Measurements from ENCODE around the gene SLC9A8.
A peak's percentile ranks its signal among the peaks of the same experiment; 100 is the strongest.

SLC9A8 gene

DNA sequence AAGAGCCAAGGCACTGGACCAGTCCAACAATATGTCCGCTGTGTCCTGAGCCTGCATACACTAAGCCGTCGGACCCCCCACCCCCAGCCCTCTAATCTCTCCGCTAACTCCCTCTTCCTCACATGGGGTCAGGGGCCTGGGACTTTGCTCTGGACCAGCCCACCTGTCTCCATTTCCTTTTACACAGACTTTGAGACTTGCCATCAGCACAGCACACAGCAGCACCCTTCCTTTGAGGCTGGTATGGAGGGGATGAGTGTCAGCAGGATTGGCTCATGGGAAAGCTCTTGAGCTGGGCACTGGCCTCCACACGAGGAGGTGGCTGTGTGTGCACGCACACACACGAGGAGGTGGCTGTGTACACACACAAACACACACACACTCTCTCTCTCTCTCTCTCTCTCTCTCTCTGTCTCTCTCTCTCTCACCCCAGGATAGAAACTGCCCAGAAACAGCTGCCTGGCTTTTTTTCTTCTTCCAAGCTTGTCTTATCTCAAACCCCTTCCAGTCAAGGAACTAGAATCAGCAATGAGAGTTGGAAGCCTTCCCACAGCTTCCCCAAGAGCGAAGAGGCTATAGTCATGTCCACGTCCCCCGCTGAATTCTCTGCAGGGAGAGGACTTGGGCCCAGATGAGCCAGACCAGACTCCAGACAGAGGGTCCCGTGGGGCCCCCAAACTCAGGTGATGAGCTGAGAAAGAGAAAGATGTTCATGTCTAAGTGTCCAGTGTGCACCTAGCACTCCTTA lies 18.6 kb downstream of the SLC9A8 start:
- TF ChIP-seq JUND (IDR thresholded peaks at IDR 0.05; ENCODE audit: low read depth): no peak
- in situ Hi-C loops (cut with HindIII; ENCODE audit: low pct_unique_long_range_greater_than_20kb, low sequenced_read_pairs): no loop called here
- no peak for DNase-seq (ENCODE audit: low read depth in 1 of 2, low spot score in 1 of 2)

DNA sequence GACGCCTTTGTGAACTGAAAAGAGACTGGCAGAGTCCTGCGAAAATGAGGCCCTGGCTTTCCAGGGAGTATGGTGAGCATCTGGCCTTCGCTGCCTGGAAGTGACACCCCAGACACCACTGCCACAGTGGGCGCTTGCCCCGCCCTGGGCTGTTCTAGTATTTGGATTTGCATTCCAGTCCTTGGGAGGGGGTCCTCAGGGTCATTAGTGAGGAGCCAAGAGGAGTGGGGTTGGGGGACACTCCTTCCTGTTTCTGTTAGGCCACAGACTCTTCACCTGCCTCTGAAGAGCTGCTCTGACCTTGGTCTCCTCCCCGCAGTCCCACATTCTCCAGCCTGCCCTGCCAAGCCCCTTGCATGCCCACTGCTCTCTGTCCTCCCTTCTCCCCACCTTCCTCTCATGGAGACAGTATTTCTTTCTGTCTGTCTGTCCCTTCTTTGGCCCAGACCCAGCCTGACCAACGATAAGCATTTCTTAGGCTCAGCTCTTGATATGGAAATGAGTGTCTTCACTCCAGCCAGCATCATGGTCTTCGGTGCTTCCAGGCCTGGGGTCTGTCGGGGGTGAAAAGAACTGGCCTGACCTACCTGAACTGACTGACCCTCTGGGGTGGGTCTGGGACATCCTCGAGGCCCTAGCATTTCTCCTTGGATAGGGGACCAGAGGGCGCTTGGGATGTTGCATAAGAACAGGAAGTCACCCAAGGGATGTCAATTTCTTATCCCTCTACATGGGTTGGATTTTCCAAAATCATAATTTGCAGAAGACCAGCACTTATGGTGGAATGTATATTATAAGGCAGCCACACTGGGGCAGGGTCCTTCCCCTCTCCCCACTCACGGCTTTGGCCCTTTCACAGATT lies 19.4 kb downstream of the SLC9A8 start:
- in situ Hi-C loops (cut with HindIII; ENCODE audit: low pct_unique_long_range_greater_than_20kb, low sequenced_read_pairs): no loop called here
- TF ChIP-seq JUND (IDR thresholded peaks at IDR 0.05; ENCODE audit: low read depth): no peak

GRCh38 chr20:49832632-49833327 lies 20.2 kb downstream of the SLC9A8 start:
- no peak for TF ChIP-seq JUND (IDR thresholded peaks at IDR 0.05; ENCODE audit: low read depth)
- peak; percentile 29 to 81 for DNase-seq (ENCODE audit: low read depth in 1 of 2, low spot score in 1 of 2)
- in situ Hi-C loops (cut with HindIII; ENCODE audit: low pct_unique_long_range_greater_than_20kb, low sequenced_read_pairs): no loop called here

More for the DNA sequence above, 19.4 kb downstream of the SLC9A8 start:
- DNase-seq (ENCODE audit: low read depth in 1 of 2, low spot score in 1 of 2): no peak

DNA sequence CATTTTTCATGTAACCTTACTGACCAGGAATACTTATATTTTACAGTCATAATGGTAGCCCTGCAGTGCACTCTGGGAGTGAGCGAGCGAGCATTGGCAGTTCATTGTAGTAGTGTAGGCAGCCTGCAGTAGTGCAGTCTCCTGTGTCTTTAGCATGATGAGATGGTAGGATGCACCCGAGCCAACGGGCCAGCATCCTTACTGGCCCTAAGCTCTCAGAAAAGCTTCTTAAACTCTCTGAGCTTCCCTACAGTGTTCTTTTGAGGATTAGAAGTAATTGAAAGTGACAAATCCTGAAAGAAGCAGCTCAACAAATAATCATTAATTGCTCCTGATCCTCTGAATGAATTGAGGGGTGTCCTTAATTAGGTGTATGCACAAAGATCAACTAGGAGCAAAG lies 20.9 kb downstream of the SLC9A8 start:
- no peak for TF ChIP-seq JUND (IDR thresholded peaks at IDR 0.05; ENCODE audit: low read depth)
- no peak for DNase-seq (ENCODE audit: low read depth in 1 of 2, low spot score in 1 of 2)
- in situ Hi-C loops (cut with HindIII; ENCODE audit: low pct_unique_long_range_greater_than_20kb, low sequenced_read_pairs): no loop called here

- no peak for TF ChIP-seq JUND (IDR thresholded peaks at IDR 0.05; ENCODE audit: low read depth)
- in situ Hi-C loops (cut with HindIII; ENCODE audit: low pct_unique_long_range_greater_than_20kb, low sequenced_read_pairs): no loop called here
- DNase-seq (ENCODE audit: low read depth in 1 of 2, low spot score in 1 of 2): no peak
Measured at GRCh38 chr20:49835031-49835430, 22.4 kb downstream of the SLC9A8 start.

DNA sequence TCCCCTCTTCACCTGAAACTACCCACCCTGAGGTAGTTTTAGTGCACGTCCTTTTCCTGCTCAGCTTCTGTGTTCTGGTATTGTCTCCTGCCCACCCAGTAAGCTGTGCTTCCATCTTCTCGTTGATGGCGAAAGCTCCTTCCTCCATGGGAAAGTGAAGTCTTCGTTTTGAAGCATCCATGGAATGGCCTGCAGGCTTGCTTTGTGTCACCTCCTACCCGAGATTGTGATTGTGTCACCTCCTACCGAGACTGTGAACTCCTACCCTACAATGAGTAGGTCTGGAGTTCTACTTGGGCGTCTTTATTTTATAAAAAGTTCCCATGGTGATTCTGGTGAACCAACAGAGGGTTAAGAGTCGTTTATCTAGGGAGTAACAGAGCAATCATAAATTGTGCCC lies 25.9 kb downstream of the SLC9A8 start:
- in situ Hi-C loops (cut with HindIII; ENCODE audit: low pct_unique_long_range_greater_than_20kb, low sequenced_read_pairs): no loop called here
- no peak for TF ChIP-seq JUND (IDR thresholded peaks at IDR 0.05; ENCODE audit: low read depth)
- no peak for DNase-seq (ENCODE audit: low read depth in 1 of 2, low spot score in 1 of 2)

DNA sequence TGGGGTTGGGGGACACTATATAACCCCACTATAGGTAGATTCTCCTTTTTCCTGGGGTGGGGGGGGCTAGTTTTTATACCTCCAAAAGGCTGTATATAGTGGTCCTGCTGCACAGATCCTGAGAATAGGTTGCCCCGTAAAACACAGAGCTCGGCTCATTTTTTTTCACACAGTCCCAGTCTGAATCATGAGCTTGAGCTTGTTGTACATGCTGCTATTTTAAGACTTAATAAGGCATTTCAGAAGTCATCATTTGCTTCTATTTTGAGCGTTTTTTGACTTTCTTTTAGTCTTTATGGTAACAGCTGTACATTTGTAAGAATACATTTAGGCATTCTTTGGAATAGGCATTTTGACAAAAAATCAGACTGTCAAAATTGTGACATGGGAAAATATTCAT lies 30.5 kb downstream of the SLC9A8 start:
- in situ Hi-C loops (cut with HindIII; ENCODE audit: low pct_unique_long_range_greater_than_20kb, low sequenced_read_pairs): no loop called here
- no peak for TF ChIP-seq JUND (IDR thresholded peaks at IDR 0.05; ENCODE audit: low read depth)
- DNase-seq (ENCODE audit: low read depth in 1 of 2, low spot score in 1 of 2): no peak

DNA sequence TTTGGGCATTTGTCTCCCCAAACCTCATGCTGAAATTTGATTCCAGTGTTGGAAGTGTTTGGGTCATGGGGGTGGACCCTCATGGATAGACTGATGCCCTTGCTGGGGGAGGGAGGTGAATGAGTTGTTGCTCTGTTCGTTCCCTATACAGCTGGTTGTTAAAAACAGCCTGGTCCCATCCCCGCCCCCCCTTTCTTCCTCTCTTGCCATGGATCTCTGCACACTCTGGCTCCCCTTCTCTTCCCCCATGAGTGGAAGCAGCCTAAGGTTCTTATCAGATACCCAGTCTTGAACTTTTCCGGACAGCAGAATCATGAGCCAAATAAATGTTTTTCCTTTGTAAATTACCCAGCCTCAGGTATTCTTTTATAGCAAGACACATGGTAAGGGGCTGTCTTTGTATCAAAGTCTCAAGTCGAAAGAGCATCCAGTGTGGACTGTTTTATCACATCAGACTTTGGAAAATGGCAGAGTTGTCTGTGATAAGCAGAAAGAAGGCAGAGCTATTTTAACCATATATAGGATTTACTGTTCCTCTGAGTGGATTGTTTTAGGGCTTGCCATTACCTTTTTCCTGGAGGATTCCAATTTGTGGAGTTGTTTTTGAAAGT lies 31.2 kb downstream of the SLC9A8 start:
- DNase-seq (ENCODE audit: low read depth in 1 of 2, low spot score in 1 of 2): no peak
- in situ Hi-C loops (cut with HindIII; ENCODE audit: low pct_unique_long_range_greater_than_20kb, low sequenced_read_pairs): no loop called here
- TF ChIP-seq JUND (IDR thresholded peaks at IDR 0.05; ENCODE audit: low read depth): no peak

GRCh38 chr20:49845060-49845459 lies 32.4 kb downstream of the SLC9A8 start:
- in situ Hi-C loops (cut with HindIII; ENCODE audit: low pct_unique_long_range_greater_than_20kb, low sequenced_read_pairs): no loop called here

DNA sequence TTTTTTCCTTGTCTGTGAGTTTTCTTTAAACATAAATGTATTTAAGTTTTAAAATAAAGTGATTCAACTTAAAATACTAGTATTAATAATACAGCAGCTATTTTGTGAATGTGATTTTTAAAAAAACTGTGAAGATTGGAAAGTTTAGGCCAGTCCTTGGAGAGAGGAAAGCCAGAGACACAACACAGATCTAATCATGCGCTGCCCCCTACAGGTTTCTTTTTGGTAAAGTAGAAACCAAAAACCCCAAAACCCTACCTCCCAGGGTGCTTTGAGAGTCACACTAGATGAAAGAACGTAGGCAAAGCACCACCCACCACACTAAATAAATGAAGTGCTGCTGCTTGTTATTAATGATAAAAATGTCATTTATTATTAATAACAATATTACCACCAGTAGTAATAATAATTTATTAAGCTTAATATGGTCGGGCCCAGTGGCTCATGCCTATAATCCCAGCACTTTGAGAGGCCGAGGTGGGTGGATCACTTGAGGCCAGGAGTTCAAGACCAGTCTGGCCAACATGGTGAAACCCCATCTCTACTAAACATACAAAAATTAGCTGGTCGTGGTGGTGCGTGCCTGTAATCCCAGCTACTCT lies 33.7 kb downstream of the SLC9A8 start:
- DNase-seq (ENCODE audit: low read depth in 1 of 2, low spot score in 1 of 2): peak; percentile 28 to 82
- in situ Hi-C loops (cut with HindIII; ENCODE audit: low pct_unique_long_range_greater_than_20kb, low sequenced_read_pairs): no loop called here
- TF ChIP-seq JUND (IDR thresholded peaks at IDR 0.05; ENCODE audit: low read depth): no peak

More at GRCh38 chr20:49845060-49845459, 32.4 kb downstream of the SLC9A8 start:
- TF ChIP-seq JUND (IDR thresholded peaks at IDR 0.05; ENCODE audit: low read depth): no peak
- DNase-seq (ENCODE audit: low read depth in 1 of 2, low spot score in 1 of 2): no peak

DNA sequence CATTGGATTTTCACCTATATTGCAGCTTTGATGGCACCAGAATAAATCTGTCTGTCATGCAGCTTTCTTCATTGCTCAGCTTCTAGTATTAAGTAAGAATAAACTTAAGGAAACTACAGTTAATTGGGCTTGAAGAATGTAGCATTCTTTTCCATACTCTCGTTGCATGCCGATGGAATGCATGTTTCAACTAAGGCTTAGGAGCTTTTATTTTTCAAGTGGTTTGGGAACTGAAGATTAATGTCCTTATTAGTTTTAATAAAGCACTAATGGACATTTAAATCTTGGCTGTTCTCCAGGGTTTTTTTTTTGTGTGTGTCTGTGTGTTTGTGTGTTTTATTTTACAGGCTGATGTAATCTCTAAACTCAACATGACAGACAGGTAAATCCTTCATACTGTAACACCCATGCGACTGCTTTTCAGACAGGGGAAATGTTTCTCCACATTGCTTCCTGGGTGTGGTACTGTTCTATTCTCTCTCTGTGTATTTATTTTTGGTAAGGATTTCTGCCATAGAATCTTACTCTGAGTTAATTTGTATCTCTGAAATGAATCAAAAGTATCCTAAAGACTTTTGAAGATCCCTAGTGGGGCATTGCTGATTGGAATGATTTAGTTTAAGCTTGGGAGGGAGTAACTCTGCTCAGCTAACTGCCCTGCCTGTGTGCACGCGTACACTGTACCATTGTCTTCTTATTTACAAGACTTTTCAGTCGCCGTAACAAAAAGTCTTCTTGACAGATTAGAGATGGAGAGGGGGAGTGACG lies 38.0 kb downstream of the SLC9A8 start:
- TF ChIP-seq JUND (IDR thresholded peaks at IDR 0.05; ENCODE audit: low read depth): no peak
- in situ Hi-C loops (cut with HindIII; ENCODE audit: low pct_unique_long_range_greater_than_20kb, low sequenced_read_pairs): no loop called here

More for the DNA sequence above, 38.0 kb downstream of the SLC9A8 start:
- peak in 1 of 2 experiments; percentile 49 for DNase-seq (ENCODE audit: low read depth in 1 of 2, low spot score in 1 of 2)
